Neural progenitor cell (in vitro differentiated cells): ENCODE measurements around the gene CFAP410. TPM values are rescaled to one million over a fixed set of nuclear protein-coding genes. Genes with fewer than 3 reads are reported as not detected.

Experiments used
- DNase-seq: peaks from one replicate; pipeline ENCODE4 v3.0.0-alpha.2; 2016; ENCODE audit warnings: low spot score
- H2AFZ ChIP-seq: fragments of 200-600 bp; sonication (generic); replicated peaks from 2 replicates; pipeline ENCODE4 v1.6.1; 2016; ENCODE audit warnings: antibody characterized with exemption
- H3F3A ChIP-seq: fragments of 200-600 bp; sonication (generic); 2 replicates; pipeline ENCODE4 v1.6.1; 2016; ENCODE audit warnings: antibody characterized with exemption, low read depth
- H3K27ac ChIP-seq: fragments of 200-600 bp; sonication (generic); 2 replicates; pipeline ENCODE4 v1.5.1; 2016; ENCODE audit warnings: mild to moderate bottlenecking
- H3K27me3 ChIP-seq: fragments of 200-600 bp; sonication (generic); 2 replicates; pipeline ENCODE4 v1.6.1; 2016; ENCODE audit warnings: mild to moderate bottlenecking, moderate library complexity
- H3K36me3 ChIP-seq: fragments of 200-600 bp; sonication (generic); 2 replicates; pipeline ENCODE4 v1.5.1; 2016
- H3K4me1 ChIP-seq: fragments of 200-600 bp; sonication (generic); 2 replicates; pipeline ENCODE4 v1.6.1; 2016; ENCODE audit warnings: mixed run types
- H3K4me2 ChIP-seq: fragments of 200-600 bp; sonication (generic); 2 replicates; pipeline ENCODE4 v1.6.1; 2016
- H3K4me3 ChIP-seq: fragments of 200-600 bp; sonication (generic); 2 replicates; pipeline ENCODE4 v1.5.1; 2016
- H3K79me2 ChIP-seq: fragments of 200-600 bp; sonication (generic); 2 replicates; pipeline ENCODE4 v1.6.1; 2016; ENCODE audit warnings: low read depth
- H3K9ac ChIP-seq: fragments of 200-600 bp; sonication (generic); 2 replicates; pipeline ENCODE4 v1.6.1; 2016
- H3K9me3 ChIP-seq: fragments of 200-600 bp; sonication (generic); 2 replicates; pipeline ENCODE4 v1.5.1; 2016; ENCODE audit warnings: low read depth
- H4K20me1 ChIP-seq: fragments of 200-600 bp; sonication (generic); 2 replicates; pipeline ENCODE4 v1.6.1; 2016; ENCODE audit warnings: low read depth
- H3K27ac Mint-ChIP-seq: 3 replicates; pipeline ENCODE4 v1.8.0; 2021; ENCODE audit warnings: mixed read lengths
- H3K27me3 Mint-ChIP-seq: 2 replicates; pipeline ENCODE4 v1.8.0; 2022; ENCODE audit warnings: low read depth, mild to moderate bottlenecking, inconsistent platforms, moderate library complexity, mixed read lengths; ENCODE audit not compliant: insufficient read depth
- H3K36me3 Mint-ChIP-seq: 3 replicates; pipeline ENCODE4 v1.8.0; 2021; ENCODE audit warnings: mixed read lengths
- H3K4me1 Mint-ChIP-seq: 3 replicates; pipeline ENCODE4 v1.8.0; 2021; ENCODE audit warnings: mixed read lengths
- H3K4me3 Mint-ChIP-seq: 3 replicates; pipeline ENCODE4 v1.8.0; 2021; ENCODE audit warnings: mild to moderate bottlenecking, moderate library complexity, mixed read lengths
- H3K9me3 Mint-ChIP-seq: 3 replicates; pipeline ENCODE4 v1.8.0; 2020; ENCODE audit warnings: mixed read lengths
- EZH2 ChIP-seq: fragments of 200-600 bp; sonication (generic); IDR thresholded peaks from 2 replicates; pipeline ENCODE4 v1.6.1; 2017; ENCODE audit warnings: antibody characterized with exemption, mild to moderate bottlenecking, moderate library complexity
- EZH2phosphoT487 ChIP-seq: fragments of 200-600 bp; sonication (generic); IDR thresholded peaks from 2 replicates; pipeline ENCODE4 v1.6.1; 2017; ENCODE audit warnings: antibody characterized with exemption
- total RNA-seq: library from RNA; depleted of rRNA; stranded (reverse); fragments of >200 nt; gene quantifications from 2 replicates; pipeline ENCODE4 v1.2.3, GENCODE V29; 2015; ENCODE audit warnings: low replicate concordance
- TF ChIP-seq, protein P1 (sequence below): fragments of 200-600 bp; sonication (generic); IDR thresholded peaks from 2 replicates; pipeline ENCODE4 v1.5.1; 2017; ENCODE audit warnings: antibody characterized with exemption, mild to moderate bottlenecking

The CFAP410 gene
- total RNA-seq, 1 donor from 2014 or later = 7.5 TPM

DNA sequence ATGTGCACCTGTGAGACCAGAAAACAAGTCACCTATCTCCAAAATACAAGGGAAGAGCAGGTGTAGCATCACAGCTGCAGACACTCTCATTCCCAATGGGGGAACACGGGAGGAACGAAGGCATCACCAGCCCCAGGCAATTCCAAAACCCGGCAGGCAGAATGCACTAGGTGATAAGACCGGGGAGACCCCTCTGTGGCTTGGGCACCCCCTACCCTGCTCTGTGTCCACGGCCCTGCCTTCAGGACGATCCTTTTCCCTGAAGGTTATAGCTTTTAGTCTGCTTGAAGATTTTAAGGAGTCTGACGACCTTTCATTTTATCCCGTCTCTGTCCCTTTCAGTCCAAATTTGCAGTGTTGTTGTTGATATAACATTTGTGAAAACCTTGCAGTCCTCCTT, 33.4 kb upstream of the CFAP410 start:
- Mint-ChIP-seq H3K27ac (no peak overlapping the region), H3K9me3 (peaks cover 13% of the 10 kb centered on the region), H3K4me3 (no peak overlapping the region), H3K4me1 (peaks cover 5% of the 10 kb centered on the region), H3K36me3 (no peaks in the 10 kb centered on the region), H3K27me3 (peaks cover 29% of the 10 kb centered on the region)
- DNase-seq = no peak
- peaks cover 50% of the 10 kb centered on the region for H3K27me3 ChIP-seq
- no peak overlapping the region for H3K9ac ChIP-seq
- TF ChIP-seq, protein P1, sequence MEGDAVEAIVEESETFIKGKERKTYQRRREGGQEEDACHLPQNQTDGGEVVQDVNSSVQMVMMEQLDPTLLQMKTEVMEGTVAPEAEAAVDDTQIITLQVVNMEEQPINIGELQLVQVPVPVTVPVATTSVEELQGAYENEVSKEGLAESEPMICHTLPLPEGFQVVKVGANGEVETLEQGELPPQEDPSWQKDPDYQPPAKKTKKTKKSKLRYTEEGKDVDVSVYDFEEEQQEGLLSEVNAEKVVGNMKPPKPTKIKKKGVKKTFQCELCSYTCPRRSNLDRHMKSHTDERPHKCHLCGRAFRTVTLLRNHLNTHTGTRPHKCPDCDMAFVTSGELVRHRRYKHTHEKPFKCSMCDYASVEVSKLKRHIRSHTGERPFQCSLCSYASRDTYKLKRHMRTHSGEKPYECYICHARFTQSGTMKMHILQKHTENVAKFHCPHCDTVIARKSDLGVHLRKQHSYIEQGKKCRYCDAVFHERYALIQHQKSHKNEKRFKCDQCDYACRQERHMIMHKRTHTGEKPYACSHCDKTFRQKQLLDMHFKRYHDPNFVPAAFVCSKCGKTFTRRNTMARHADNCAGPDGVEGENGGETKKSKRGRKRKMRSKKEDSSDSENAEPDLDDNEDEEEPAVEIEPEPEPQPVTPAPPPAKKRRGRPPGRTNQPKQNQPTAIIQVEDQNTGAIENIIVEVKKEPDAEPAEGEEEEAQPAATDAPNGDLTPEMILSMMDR = no peak
- TF ChIP-seq EZH2 = no peak
- no peak for TF ChIP-seq EZH2phosphoT487
- H3K79me2 ChIP-seq = no peaks in the 10 kb centered on the region
- H3K4me3 ChIP-seq = no peak overlapping the region
- H3K27ac ChIP-seq = no peak overlapping the region
- no peak overlapping the region for H3K4me2 ChIP-seq
- H3K9me3 ChIP-seq = no peaks in the 10 kb centered on the region
- no peaks in the 10 kb centered on the region for H4K20me1 ChIP-seq
- no peak overlapping the region for H2AFZ ChIP-seq
- H3K36me3 ChIP-seq = no peaks in the 10 kb centered on the region
- no peaks in the 10 kb centered on the region for H3F3A ChIP-seq
- peaks cover 4% of the 10 kb centered on the region for H3K4me1 ChIP-seq

DNA sequence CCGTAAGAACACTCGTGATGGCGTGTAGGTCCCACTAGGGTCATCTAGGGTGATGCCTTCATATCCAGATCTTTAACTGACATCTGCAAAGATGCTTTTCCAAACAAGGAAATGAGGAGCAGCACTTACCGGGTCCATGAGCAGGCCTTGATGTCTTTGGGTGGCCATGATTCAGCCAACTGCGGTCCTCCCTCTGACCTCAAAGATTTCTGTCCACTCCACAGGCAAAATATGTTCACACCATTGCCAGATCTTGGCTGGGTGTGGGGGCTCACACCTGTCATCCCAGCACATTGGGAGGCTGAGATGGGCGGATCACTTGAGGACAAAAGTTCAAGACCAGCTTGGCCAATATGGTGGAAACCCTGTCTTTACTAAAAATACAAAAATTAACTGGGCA, 32.4 kb upstream of the CFAP410 start:
- peak overlapping the region; percentile 58 for H3K4me3 Mint-ChIP-seq
- no peak overlapping the region for H2AFZ ChIP-seq
- no peaks in the 10 kb centered on the region for H3F3A ChIP-seq
- no peaks in the 10 kb centered on the region for H3K79me2 ChIP-seq
- H4K20me1 ChIP-seq = no peaks in the 10 kb centered on the region
- peaks cover 4% of the 10 kb centered on the region for H3K4me1 ChIP-seq
- H3K9ac ChIP-seq = no peak overlapping the region
- H3K4me2 ChIP-seq = no peak overlapping the region
- H3K9me3 Mint-ChIP-seq = peaks cover 13% of the 10 kb centered on the region
- no peak overlapping the region for H3K4me3 ChIP-seq
- H3K4me1 Mint-ChIP-seq = no peaks in the 10 kb centered on the region
- H3K27me3 Mint-ChIP-seq = peaks cover 28% of the 10 kb centered on the region
- no peaks in the 10 kb centered on the region for H3K36me3 ChIP-seq
- H3K27me3 ChIP-seq = peaks cover 51% of the 10 kb centered on the region
- DNase-seq = no peak
- TF ChIP-seq, protein P1 = no peak
- TF ChIP-seq EZH2phosphoT487 (no peak), EZH2 (no peak)
- H3K36me3 Mint-ChIP-seq = no peaks in the 10 kb centered on the region
- no peak overlapping the region for H3K27ac Mint-ChIP-seq
- H3K27ac ChIP-seq = no peak overlapping the region
- no peaks in the 10 kb centered on the region for H3K9me3 ChIP-seq

DNA sequence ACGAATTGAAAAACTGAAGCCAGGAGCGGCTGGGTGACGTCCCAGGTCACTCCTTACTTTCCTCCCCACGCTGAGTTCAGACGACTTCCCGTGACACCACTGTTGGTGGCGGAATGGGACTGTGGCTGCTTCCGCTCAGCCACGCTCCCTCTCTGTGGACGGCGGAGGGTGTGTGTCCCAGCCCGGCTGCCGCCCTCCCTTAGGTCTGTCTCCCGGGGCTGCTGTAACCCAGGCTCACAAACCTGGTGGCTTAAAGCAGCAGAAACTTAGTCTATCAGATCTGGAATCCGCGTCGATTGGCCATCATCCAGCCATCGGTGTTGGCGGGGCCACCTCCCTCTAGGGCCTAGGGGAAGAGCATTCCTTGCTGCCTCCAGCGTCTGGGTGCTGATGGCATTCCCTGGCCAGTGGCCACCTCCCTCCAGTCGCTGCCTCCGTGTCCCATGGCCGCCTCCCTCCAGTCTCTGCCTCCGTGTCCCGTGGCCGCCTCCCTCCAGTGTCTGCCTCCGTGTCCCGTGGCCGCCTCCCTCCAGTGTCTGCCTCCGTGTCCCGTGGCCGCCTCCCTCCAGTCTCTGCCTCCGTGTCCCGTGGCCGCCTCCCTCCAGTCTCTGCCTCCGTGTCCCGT, 31.7 kb upstream of the CFAP410 start:
- Mint-ChIP-seq H3K27me3 (peaks cover 28% of the 10 kb centered on the region), H3K9me3 (peaks cover 11% of the 10 kb centered on the region), H3K4me3 (peak overlapping the region; percentile 59), H3K4me1 (no peaks in the 10 kb centered on the region), H3K27ac (no peak overlapping the region), H3K36me3 (no peaks in the 10 kb centered on the region)
- Histone ChIP-seq H3K27ac (no peak overlapping the region), H3F3A (no peaks in the 10 kb centered on the region), H3K4me1 (peaks cover 4% of the 10 kb centered on the region), H3K27me3 (peaks cover 51% of the 10 kb centered on the region), H3K9me3 (no peaks in the 10 kb centered on the region), H2AFZ (no peak overlapping the region), H3K4me3 (no peak overlapping the region), H3K4me2 (no peak overlapping the region), H3K36me3 (no peaks in the 10 kb centered on the region), H3K79me2 (no peaks in the 10 kb centered on the region), H3K9ac (no peak overlapping the region), H4K20me1 (no peaks in the 10 kb centered on the region)
- no peak for DNase-seq
- TF ChIP-seq EZH2phosphoT487 (no peak), EZH2 (no peak)
- TF ChIP-seq, protein P1 = no peak
